Keratinocyte (primary cell): ENCODE results near the gene ATXN7L3. TPM values are rescaled to one million over a fixed set of nuclear protein-coding genes. Genes with fewer than 3 reads are reported as not detected.

Experiments
- DNase-seq: peaks from one replicate; pipeline ENCODE4 v3.0.0-alpha.2; 2011; ENCODE audit warnings: low read depth, missing footprints, low spot score
- FAIRE-seq: peaks from 2 replicates; lab custom pipeline; 2011; peaks lifted over from hg19 to GRCh38; lab: Jason Lieb, UNC
- H2AFZ ChIP-seq: 2 replicates; pipeline ENCODE4 v1.6.0; 2012; ENCODE audit warnings: low read length, control low read depth, inconsistent platforms; ENCODE audit not compliant: control insufficient read depth
- H3K27ac ChIP-seq: 2 replicates; pipeline ENCODE4 v1.5.1; 2011; ENCODE audit warnings: low read length; ENCODE audit not compliant: control insufficient read depth, insufficient read depth
- H3K27me3 ChIP-seq: 3 replicates; pipeline ENCODE4 v1.6.0; 2011; ENCODE audit warnings: low read length; ENCODE audit not compliant: control insufficient read depth, insufficient read depth; ENCODE audit errors: extremely low read depth
- H3K36me3 ChIP-seq, 2 experiments: 2 replicates in 1 of 2; 3 replicates in 1 of 2; pipeline ENCODE4 v1.5.1; 2011; ENCODE audit warnings: low read length in 2 of 2, mild to moderate bottlenecking in 1 of 2; ENCODE audit not compliant: control insufficient read depth in 2 of 2, insufficient read depth in 2 of 2; ENCODE audit errors: extremely low read depth in 1 of 2
- H3K4me1 ChIP-seq: 3 replicates; pipeline ENCODE4 v1.5.1; 2011; ENCODE audit warnings: low read length; ENCODE audit not compliant: control insufficient read depth, insufficient read depth; ENCODE audit errors: extremely low read depth
- H3K4me2 ChIP-seq: 3 replicates; pipeline ENCODE4 v1.6.0; 2011; ENCODE audit warnings: low read depth, low read length; ENCODE audit not compliant: control insufficient read depth, insufficient read depth; ENCODE audit errors: extremely low read depth
- H3K4me3 ChIP-seq, 3 experiments: fragments of 200-600 bp in 1 of 3; sonication (generic) in 1 of 3; 2 replicates in 2 of 3; 3 replicates in 1 of 3; pipeline ENCODE4 v1.5.1; 2011 to 2016; ENCODE audit warnings: low read length in 3 of 3, mild to moderate bottlenecking in 3 of 3, control low read depth in 2 of 3, inconsistent platforms in 1 of 3, low read depth in 1 of 3, mixed read lengths in 1 of 3, mixed run types in 1 of 3, moderate library complexity in 1 of 3; ENCODE audit not compliant: control insufficient read depth in 2 of 3, insufficient read depth in 2 of 3; ENCODE audit errors: extremely low read depth in 1 of 3
- H3K79me2 ChIP-seq: 2 replicates; pipeline ENCODE4 v1.6.0; 2012; ENCODE audit warnings: low read length; ENCODE audit not compliant: control insufficient read depth, insufficient read depth
- H3K9ac ChIP-seq: 3 replicates; pipeline ENCODE4 v1.6.0; 2011; ENCODE audit warnings: low read length; ENCODE audit not compliant: control insufficient read depth, insufficient read depth; ENCODE audit errors: extremely low read depth
- H3K9me1 ChIP-seq: 3 replicates; pipeline ENCODE4 v1.6.0; 2011; ENCODE audit warnings: low read length; ENCODE audit not compliant: control insufficient read depth, insufficient read depth; ENCODE audit errors: extremely low read depth
- H3K9me3 ChIP-seq: 2 replicates; pipeline ENCODE4 v1.5.1; 2012; ENCODE audit warnings: low read depth, low read length; ENCODE audit not compliant: control insufficient read depth
- H4K20me1 ChIP-seq: 3 replicates; pipeline ENCODE4 v1.6.0; 2011; ENCODE audit warnings: low read length; ENCODE audit not compliant: control insufficient read depth, insufficient read depth; ENCODE audit errors: extremely low read depth
- EZH2 ChIP-seq: IDR thresholded peaks from one replicate; pipeline ENCODE4 v1.6.1; 2012; ENCODE audit warnings: inconsistent platforms, mild to moderate bottlenecking, low read length, moderate library complexity
- dilution Hi-C: fragments of 300-500 bp; cut with MboI; formaldehyde crosslinking; loops from one replicate; pipeline ENCODE4 v1.7.0; 2020; ENCODE audit warnings: low sequenced_read_pairs; ENCODE audit not compliant: extremely low pct_ligation_motif_present
- polyA plus RNA-seq, 5 experiments: library from polyadenylated mRNA; depleted of rRNA in 3 of 5; stranded (reverse) in 3 of 5; stranded (forward) in 1 of 5; unstranded in 1 of 5; fragments of >200 nt; gene quantifications; 1 replicate in 1 of 5; 2 replicates in 3 of 5; 3 replicates in 1 of 5; pipeline versions ENCODE4 v1.2.1 to v1.2.3, GENCODE V29; 2011 to 2012; ENCODE audit warnings: missing spikeins in 2 of 5, low read depth in 1 of 5, low replicate concordance in 1 of 5
- TF ChIP-seq, protein P1 (sequence below), 3 experiments: IDR thresholded peaks in 1 of 3; conservative IDR thresholded peaks in 1 of 3; optimal IDR thresholded peaks in 1 of 3; 2 replicates in 2 of 3; 3 replicates in 1 of 3; pipeline versions ENCODE3 to v1.5.1; 2011; ENCODE audit warnings: low read length in 3 of 3, mild to moderate bottlenecking in 3 of 3, moderate library complexity in 2 of 3, control low read depth in 1 of 3, inconsistent platforms in 1 of 3; ENCODE audit not compliant: insufficient read depth in 2 of 3; ENCODE audit errors: extremely low read depth in 1 of 3

The ATXN7L3 gene
- polyA plus RNA-seq, 1 donor (not counting 4 experiments of a cell fraction or from before 2014, with no cell fraction given) = 32.8 TPM

GRCh38 chr17:44230140-44230539 is 30.5 kb upstream of the ATXN7L3 start:
- Histone ChIP-seq H3K36me3 (no peaks in the 10 kb centered on the region), H3K9me3 (no peaks in the 10 kb centered on the region), H3K9ac (no peak overlapping the region), H2AFZ (no peak overlapping the region), H4K20me1 (no peaks in the 10 kb centered on the region), H3K27me3 (no peaks in the 10 kb centered on the region), H3K4me3 (no peak overlapping the region), H3K27ac (no peak overlapping the region), H3K9me1 (no peaks in the 10 kb centered on the region), H3K4me1 (peaks cover 6% of the 10 kb centered on the region), H3K79me2 (no peaks in the 10 kb centered on the region), H3K4me2 (no peak overlapping the region)
- dilution Hi-C loops = no loop called here
- no peak for FAIRE-seq
- TF ChIP-seq EZH2 = no peak
- TF ChIP-seq, protein P1, sequence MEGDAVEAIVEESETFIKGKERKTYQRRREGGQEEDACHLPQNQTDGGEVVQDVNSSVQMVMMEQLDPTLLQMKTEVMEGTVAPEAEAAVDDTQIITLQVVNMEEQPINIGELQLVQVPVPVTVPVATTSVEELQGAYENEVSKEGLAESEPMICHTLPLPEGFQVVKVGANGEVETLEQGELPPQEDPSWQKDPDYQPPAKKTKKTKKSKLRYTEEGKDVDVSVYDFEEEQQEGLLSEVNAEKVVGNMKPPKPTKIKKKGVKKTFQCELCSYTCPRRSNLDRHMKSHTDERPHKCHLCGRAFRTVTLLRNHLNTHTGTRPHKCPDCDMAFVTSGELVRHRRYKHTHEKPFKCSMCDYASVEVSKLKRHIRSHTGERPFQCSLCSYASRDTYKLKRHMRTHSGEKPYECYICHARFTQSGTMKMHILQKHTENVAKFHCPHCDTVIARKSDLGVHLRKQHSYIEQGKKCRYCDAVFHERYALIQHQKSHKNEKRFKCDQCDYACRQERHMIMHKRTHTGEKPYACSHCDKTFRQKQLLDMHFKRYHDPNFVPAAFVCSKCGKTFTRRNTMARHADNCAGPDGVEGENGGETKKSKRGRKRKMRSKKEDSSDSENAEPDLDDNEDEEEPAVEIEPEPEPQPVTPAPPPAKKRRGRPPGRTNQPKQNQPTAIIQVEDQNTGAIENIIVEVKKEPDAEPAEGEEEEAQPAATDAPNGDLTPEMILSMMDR (optimal IDR thresholded peaks at IDR 0.05 in 1 of 3, IDR thresholded peaks at IDR 0.05 in 1 of 3, conservative IDR thresholded peaks at IDR 0.05 in 1 of 3; ENCODE audit: extremely low read depth in 1 of 3, insufficient read depth in 2 of 3, low read length in 3 of 3) = no peak
- no peak for DNase-seq

DNA sequence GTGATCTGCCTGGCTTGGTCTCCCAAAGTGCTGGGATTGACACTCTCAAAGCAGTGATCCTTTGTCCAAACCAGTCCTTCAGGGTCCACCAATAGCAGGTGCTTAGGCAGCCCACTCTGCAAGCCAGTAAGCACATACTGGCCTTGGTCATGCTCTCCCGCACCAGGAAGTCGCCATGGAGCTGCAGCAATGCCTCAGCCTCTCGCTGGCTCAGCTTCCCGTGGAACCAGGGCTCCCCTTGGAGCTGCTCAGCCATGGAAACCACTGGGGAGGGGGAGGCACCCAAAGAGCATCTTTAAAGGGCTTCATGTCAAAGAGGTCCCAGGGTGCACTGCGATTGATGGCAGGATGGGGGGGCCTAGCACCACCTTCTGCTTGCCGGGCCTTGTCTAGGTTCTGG is 29.4 kb upstream of the ATXN7L3 start:
- TF ChIP-seq, protein P1 (optimal IDR thresholded peaks at IDR 0.05 in 1 of 3, IDR thresholded peaks at IDR 0.05 in 1 of 3, conservative IDR thresholded peaks at IDR 0.05 in 1 of 3; ENCODE audit: extremely low read depth in 1 of 3, insufficient read depth in 2 of 3, low read length in 3 of 3) = no peak
- TF ChIP-seq EZH2 = no peak

More for the DNA sequence above, 29.4 kb upstream of the ATXN7L3 start:
- Histone ChIP-seq H3K27me3 (no peaks in the 10 kb centered on the region), H3K9ac (no peak overlapping the region), H3K9me3 (no peaks in the 10 kb centered on the region), H3K4me2 (no peak overlapping the region), H3K4me3 (no peak overlapping the region), H3K79me2 (no peaks in the 10 kb centered on the region), H3K4me1 (no peaks in the 10 kb centered on the region), H3K27ac (no peak overlapping the region), H3K36me3 (no peaks in the 10 kb centered on the region), H2AFZ (no peak overlapping the region), H3K9me1 (no peaks in the 10 kb centered on the region), H4K20me1 (no peaks in the 10 kb centered on the region)
- no peak for FAIRE-seq
- no peak for DNase-seq
- dilution Hi-C loops = no loop called here
